Endothelial cell of umbilical vein (primary cell): ENCODE measurements around the gene TBC1D8. TPM values are rescaled to one million over a fixed set of nuclear protein-coding genes. Genes with fewer than 3 reads are reported as not detected.

Experiments
- BruUV-seq: library from RNA; stranded (reverse); fragments of 400-500 nt; replicated peaks from 2 replicates; lab custom pipeline; 2021; lab: Mats Ljungman, UMichigan
- CTCF ChIA-PET: fragments of 300-600, 350-600 bp; sonication (Branson Sonifier 250); formaldehyde crosslinking; loops from one replicate; lab custom pipeline; 2021; ENCODE audit warnings: antibody characterized with exemption, inconsistent platforms; lab: Charles Lee
- POLR2A ChIA-PET: fragments of 300-600, 350-600 bp; sonication (Branson Sonifier 250); formaldehyde crosslinking; loops from one replicate; lab custom pipeline; 2021; ENCODE audit warnings: antibody characterized with exemption, inconsistent platforms; lab: Charles Lee
- DNase-seq: peaks from one replicate; pipeline ENCODE4 v3.0.0-alpha.2; 2011; ENCODE audit warnings: low read depth, low spot score
- FAIRE-seq: peaks from 2 replicates; lab custom pipeline; 2011; peaks lifted over from hg19 to GRCh38; lab: Jason Lieb, UNC
- H2AFZ ChIP-seq: 2 replicates; pipeline ENCODE4 v1.6.0; 2012; ENCODE audit warnings: low read depth, low read length, control low read depth, inconsistent platforms
- H3K27ac ChIP-seq: 2 replicates; pipeline ENCODE4 v1.5.1; 2011; ENCODE audit warnings: low read depth, mild to moderate bottlenecking, control low read depth, low read length, moderate library complexity; ENCODE audit not compliant: insufficient read depth
- H3K27me3 ChIP-seq, 2 experiments: 2 replicates each; pipeline versions ENCODE4 v1.6.0 to v1.6.1; 2011; ENCODE audit warnings: low read length in 2 of 2, mixed read lengths in 1 of 2; ENCODE audit not compliant: control insufficient read depth in 2 of 2, insufficient read depth in 2 of 2
- H3K36me3 ChIP-seq, 2 experiments: 2 replicates in 1 of 2; 3 replicates in 1 of 2; pipeline ENCODE4 v1.5.1; 2011; ENCODE audit warnings: low read length in 2 of 2, mild to moderate bottlenecking in 1 of 2, moderate library complexity in 1 of 2; ENCODE audit not compliant: control insufficient read depth in 2 of 2, insufficient read depth in 2 of 2; ENCODE audit errors: extremely low read depth in 1 of 2
- H3K4me1 ChIP-seq: 3 replicates; pipeline ENCODE4 v1.5.1; 2011; ENCODE audit warnings: mild to moderate bottlenecking, low read length; ENCODE audit not compliant: control insufficient read depth, insufficient read depth; ENCODE audit errors: extremely low read depth
- H3K4me2 ChIP-seq: 2 replicates; pipeline ENCODE4 v1.6.1; 2011; ENCODE audit warnings: low read length, control low read depth, mixed read lengths; ENCODE audit not compliant: insufficient read depth
- H3K4me3 ChIP-seq, 3 experiments: fragments of 200-600 bp in 1 of 3; sonication (generic), shearing (Covaris generic) in 1 of 3; replicated peaks in 1 of 3; 2 replicates each; pipeline ENCODE4 v1.5.1; 2011 to 2016; ENCODE audit warnings: control low read depth in 3 of 3, low read length in 3 of 3, mild to moderate bottlenecking in 2 of 3, inconsistent platforms in 1 of 3, low read depth in 1 of 3, moderate library complexity in 1 of 3; ENCODE audit not compliant: insufficient read depth in 1 of 3
- H3K79me2 ChIP-seq: 2 replicates; pipeline ENCODE4 v1.6.0; 2012; ENCODE audit warnings: low read length, inconsistent platforms; ENCODE audit not compliant: control insufficient read depth, insufficient read depth
- H3K9ac ChIP-seq: replicated peaks from 2 replicates; pipeline ENCODE3; 2011; ENCODE audit warnings: low read length, control low read depth; ENCODE audit not compliant: insufficient read depth; ENCODE audit errors: extremely low read depth
- H3K9me1 ChIP-seq: replicated peaks from 3 replicates; pipeline ENCODE4 v1.6.0; 2011; ENCODE audit warnings: mild to moderate bottlenecking, low read length; ENCODE audit not compliant: control insufficient read depth, insufficient read depth; ENCODE audit errors: extremely low read depth
- H3K9me3 ChIP-seq: replicated peaks from 2 replicates; pipeline ENCODE4 v1.5.1; 2012; ENCODE audit warnings: low read length, inconsistent platforms; ENCODE audit not compliant: control insufficient read depth, insufficient read depth
- H4K20me1 ChIP-seq: replicated peaks from 2 replicates; pipeline ENCODE3; 2011; ENCODE audit warnings: mild to moderate bottlenecking, low read length; ENCODE audit not compliant: control insufficient read depth, insufficient read depth; ENCODE audit errors: extremely low read depth
- FOS ChIP-seq: IDR thresholded peaks from 2 replicates; pipeline ENCODE4 v1.6.1; 2011; ENCODE audit warnings: mild to moderate bottlenecking, low read length, moderate library complexity, borderline replicate concordance; ENCODE audit not compliant: insufficient read depth
- GATA2 ChIP-seq: IDR thresholded peaks from 2 replicates; pipeline ENCODE4 v1.7.0; 2011; ENCODE audit warnings: low read depth, mild to moderate bottlenecking, moderate library complexity, mixed read lengths, low read length; ENCODE audit not compliant: insufficient read length, insufficient read depth
- JUN ChIP-seq: IDR thresholded peaks from 2 replicates; pipeline ENCODE4 v1.6.1; 2011; ENCODE audit warnings: borderline replicate concordance, low read depth; ENCODE audit not compliant: insufficient read length, insufficient read depth
- POLR2A ChIP-seq: IDR thresholded peaks from 2 replicates; pipeline ENCODE4 v1.6.1; 2012; ENCODE audit warnings: low read depth, mild to moderate bottlenecking, control low read depth, low read length
- POLR2AphosphoS5 ChIP-seq: IDR thresholded peaks from 2 replicates; pipeline ENCODE4 v1.6.1; 2012; ENCODE audit warnings: low read depth, mild to moderate bottlenecking, control low read depth, low read length, moderate library complexity; ENCODE audit not compliant: insufficient read depth
- dilution Hi-C: fragments of 300-500 bp; cut with MboI; formaldehyde crosslinking; loops from one replicate; pipeline ENCODE4 v1.15.0; 2019; ENCODE audit warnings: low sequenced_read_pairs; ENCODE audit not compliant: extremely low pct_ligation_motif_present
- intact Hi-C: fragments of 100-400 bp; cut with micrococcal nuclease; formaldehyde crosslinking; loops from one replicate; pipeline ENCODE4 v1.10.0; 2022
- polyA plus RNA-seq, 4 experiments: library from polyadenylated mRNA; depleted of rRNA in 3 of 4; stranded (reverse) in 3 of 4; unstranded in 1 of 4; fragments of >200 nt; gene quantifications; 2 replicates each; pipeline versions ENCODE4 v1.2.1 to v1.2.3, GENCODE V29; 2011 to 2012; ENCODE audit warnings: missing spikeins in 1 of 4
- total RNA-seq: library from RNA; stranded (reverse); gene quantifications from 2 replicates; pipeline ENCODE4 v1.2.3, GENCODE V29; 2021

Gene TBC1D8
- total and polyA plus RNA-seq, 2 donors (not counting 3 experiments of a cell fraction or from before 2014, with no cell fraction given), result 28.5 to 32.1 TPM

- Histone ChIP-seq H3K36me3 (no peaks in the 10 kb centered on the region), H3K9me3 (no peaks in the 10 kb centered on the region), H3K4me2 (no peak overlapping the region), H3K4me1 (no peaks in the 10 kb centered on the region), H3K27ac (no peak overlapping the region), H2AFZ (no peak overlapping the region), H3K79me2 (no peaks in the 10 kb centered on the region), H3K9me1 (no peaks in the 10 kb centered on the region), H4K20me1 (no peaks in the 10 kb centered on the region), H3K4me3 (no peak overlapping the region), H3K9ac (no peak overlapping the region), H3K27me3 (peaks cover 0 to 2% of the 10 kb centered on the region in 2 experiments)
- DNase-seq (no peak), FAIRE-seq (no peak)
- ChIA-PET POLR2A (interaction anchor here (0.6 kb wide), 1 partner anchor 126 kb away, joined by 3 read pairs; no protein-coding TSS in a partner anchor), CTCF (interaction anchor here (0.9 to 5.2 kb wide), 5 partner anchors 9 to 154 kb away, joined by 3 to 67 read pairs (median 8); no protein-coding TSS in a partner anchor)
- no TSS peak for BruUV-seq
- TF ChIP-seq JUN (no peak), POLR2AphosphoS5 (no peak), GATA2 (no peak), POLR2A (no peak), FOS (no peak)
- intact Hi-C loops, result no loop called here
- dilution Hi-C loops, result no loop called here
These were observed 39.8 kb upstream of the TBC1D8 start for GRCh38 chr2:101190747-101191516.
